CD8-positive, alpha-beta memory T cell (primary cell): ENCODE data around the gene HOXA5. TPM values are rescaled to one million over a fixed set of nuclear protein-coding genes. Genes with fewer than 3 reads are reported as not detected.
A peak's percentile ranks its signal among the peaks of the same experiment; 100 is the strongest.

Experiments
- CTCF ChIA-PET: fragments of 350-600 bp; sonication (Branson Sonifier 250); formaldehyde crosslinking; loops from one replicate; lab custom pipeline; 2021; ENCODE audit warnings: antibody characterized with exemption; lab: Charles Lee
- POLR2A ChIA-PET: fragments of 350-600 bp; sonication (Branson Sonifier 250); formaldehyde crosslinking; loops from one replicate; lab custom pipeline; 2021; ENCODE audit warnings: antibody characterized with exemption; lab: Charles Lee
- DNase-seq, 5 donors: peaks; one replicate each; pipeline versions ENCODE4 v3.0.0 to v3.0.0-alpha.2; 2020 to 2022; ENCODE audit warnings: mixed read lengths in 1 of 5
- H3K27ac ChIP-seq: one replicate; pipeline ENCODE4 v1.7.0; 2013; ENCODE audit warnings: low read depth, mild to moderate bottlenecking, low read length, moderate library complexity
- H3K27me3 ChIP-seq: 2 replicates; pipeline ENCODE4 v1.7.0; 2013; ENCODE audit warnings: low read length, mild to moderate bottlenecking; ENCODE audit not compliant: insufficient read depth, poor library complexity, severe bottlenecking
- H3K36me3 ChIP-seq: 2 replicates; pipeline ENCODE4 v1.7.0; 2013; ENCODE audit warnings: mild to moderate bottlenecking, low read length, moderate library complexity; ENCODE audit not compliant: insufficient read depth
- H3K4me1 ChIP-seq: 2 replicates; pipeline ENCODE4 v1.7.0; 2013; ENCODE audit warnings: mild to moderate bottlenecking, low read length, moderate library complexity; ENCODE audit not compliant: insufficient read depth
- H3K4me3 ChIP-seq: 2 replicates; pipeline ENCODE4 v1.7.0; 2013; ENCODE audit warnings: mild to moderate bottlenecking, low read length
- H3K9me3 ChIP-seq: 2 replicates; pipeline ENCODE4 v1.7.0; 2013; ENCODE audit warnings: mild to moderate bottlenecking, low read length
- H3K27ac Mint-ChIP-seq, 8 donors: one replicate each; pipeline ENCODE4 v1.8.0; 2020 to 2021; ENCODE audit warnings: mixed read lengths in 8 of 8, mild to moderate bottlenecking in 6 of 8, inconsistent platforms in 3 of 8, moderate library complexity in 3 of 8
- H3K27me3 Mint-ChIP-seq, 2 donors: one replicate each; pipeline ENCODE4 v1.8.0; 2020 to 2021; ENCODE audit warnings: mixed read lengths in 2 of 2, mild to moderate bottlenecking in 1 of 2, moderate library complexity in 1 of 2
- H3K36me3 Mint-ChIP-seq, 3 donors: one replicate each; pipeline ENCODE4 v1.8.0; 2020 to 2021; ENCODE audit warnings: mixed read lengths in 3 of 3, inconsistent platforms in 1 of 3, mild to moderate bottlenecking in 1 of 3
- H3K4me1 Mint-ChIP-seq, 3 donors: one replicate each; pipeline ENCODE4 v1.8.0; 2020 to 2021; ENCODE audit warnings: mixed read lengths in 3 of 3, inconsistent platforms in 1 of 3, mild to moderate bottlenecking in 1 of 3
- H3K4me3 Mint-ChIP-seq, 7 donors: one replicate each; pipeline ENCODE4 v1.8.0; 2020 to 2021; ENCODE audit warnings: mixed read lengths in 7 of 7, mild to moderate bottlenecking in 6 of 7, moderate library complexity in 4 of 7, inconsistent platforms in 2 of 7
- H3K9me3 Mint-ChIP-seq, 5 donors: one replicate each; pipeline ENCODE4 v1.8.0; 2020 to 2022; ENCODE audit warnings: mixed read lengths in 5 of 5, mild to moderate bottlenecking in 3 of 5, moderate library complexity in 2 of 5, inconsistent platforms in 1 of 5
- polyA plus RNA-seq: library from polyadenylated mRNA; unstranded; fragments of 300-500 nt; fragmentation: Illumina TruSeq; gene quantifications from one replicate; pipeline ENCODE4 v1.2.3, GENCODE V29; 2021
- total RNA-seq, 2 experiments: library from RNA; stranded (reverse); gene quantifications; one replicate each; pipeline ENCODE4 v1.2.3, GENCODE V29; 2021

HOXA5 gene
- total and polyA plus RNA-seq, 3 experiments from 2014 or later, result not detected

DNA sequence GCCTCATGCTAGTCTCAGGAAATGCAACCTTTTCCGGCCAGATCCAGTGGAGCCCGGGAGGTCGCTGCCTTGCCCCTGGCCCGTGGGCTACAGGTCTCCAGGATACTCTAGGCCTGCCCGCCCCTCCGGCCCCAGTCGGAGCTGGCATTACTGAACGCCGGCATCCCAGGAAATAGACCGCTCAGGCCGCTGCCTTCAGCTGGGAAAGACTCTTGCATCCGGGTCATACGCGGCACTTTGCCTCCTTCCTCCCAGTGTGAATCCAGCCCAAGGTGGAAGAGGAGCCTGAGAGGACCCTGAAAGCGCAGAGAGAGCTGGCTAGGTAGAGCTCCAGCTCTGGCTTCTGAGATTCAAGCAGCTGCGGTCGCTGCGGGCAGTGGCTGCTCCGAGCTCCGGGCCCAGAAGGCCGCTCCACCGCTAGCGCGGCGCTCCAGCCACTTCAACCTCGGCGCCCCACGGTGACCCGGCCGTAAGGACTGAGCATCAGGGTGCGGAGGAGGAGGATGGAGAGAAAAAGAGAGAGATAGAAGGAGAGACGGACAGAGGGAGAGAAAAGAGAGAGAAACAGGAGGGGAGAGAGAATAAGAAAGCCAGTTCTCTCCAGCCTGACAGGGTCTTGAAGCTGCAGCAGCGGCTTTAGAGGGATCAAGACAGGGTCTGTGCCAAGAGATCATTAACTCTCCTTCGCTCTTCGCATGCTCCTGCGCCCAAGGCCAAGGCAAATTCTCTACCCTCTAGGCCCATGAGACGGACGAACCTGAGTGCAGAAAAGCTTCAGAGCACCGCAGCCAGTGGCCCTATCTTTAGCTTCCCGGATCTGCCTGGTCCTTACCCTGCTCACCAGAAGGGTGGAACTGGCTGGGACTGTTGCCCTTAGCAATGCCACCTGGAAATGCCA, 32.4 kb upstream of the HOXA5 start:
- Mint-ChIP-seq H3K9me3 (peaks cover 0 to 11% (median 3%) of the 10 kb centered on the region in 5 donors), H3K27me3 (peaks cover 61 to 75% of the 10 kb centered on the region in 2 donors), H3K36me3 (no peaks in the 10 kb centered on the region), H3K27ac (no peak overlapping the region), H3K4me3 (peak overlapping the region in 1 of 7 donors; percentile 54), H3K4me1 (peaks cover 20 to 27% (median 22%) of the 10 kb centered on the region in 3 donors)
- Histone ChIP-seq H3K9me3 (no peaks in the 10 kb centered on the region), H3K27ac (no peak overlapping the region), H3K4me1 (peaks cover 29% of the 10 kb centered on the region), H3K27me3 (peaks cover 56% of the 10 kb centered on the region), H3K4me3 (no peak overlapping the region), H3K36me3 (no peaks in the 10 kb centered on the region)
- ChIA-PET CTCF (interaction anchor here (1.0 to 5.2 kb wide), 7 partner anchors 9 to 493 kb away, joined by 3 to 31 read pairs (median 4); no protein-coding TSS in a partner anchor), POLR2A (no interaction called here)
- DNase-seq, result peak in 1 of 5 donors; percentile 24

DNA sequence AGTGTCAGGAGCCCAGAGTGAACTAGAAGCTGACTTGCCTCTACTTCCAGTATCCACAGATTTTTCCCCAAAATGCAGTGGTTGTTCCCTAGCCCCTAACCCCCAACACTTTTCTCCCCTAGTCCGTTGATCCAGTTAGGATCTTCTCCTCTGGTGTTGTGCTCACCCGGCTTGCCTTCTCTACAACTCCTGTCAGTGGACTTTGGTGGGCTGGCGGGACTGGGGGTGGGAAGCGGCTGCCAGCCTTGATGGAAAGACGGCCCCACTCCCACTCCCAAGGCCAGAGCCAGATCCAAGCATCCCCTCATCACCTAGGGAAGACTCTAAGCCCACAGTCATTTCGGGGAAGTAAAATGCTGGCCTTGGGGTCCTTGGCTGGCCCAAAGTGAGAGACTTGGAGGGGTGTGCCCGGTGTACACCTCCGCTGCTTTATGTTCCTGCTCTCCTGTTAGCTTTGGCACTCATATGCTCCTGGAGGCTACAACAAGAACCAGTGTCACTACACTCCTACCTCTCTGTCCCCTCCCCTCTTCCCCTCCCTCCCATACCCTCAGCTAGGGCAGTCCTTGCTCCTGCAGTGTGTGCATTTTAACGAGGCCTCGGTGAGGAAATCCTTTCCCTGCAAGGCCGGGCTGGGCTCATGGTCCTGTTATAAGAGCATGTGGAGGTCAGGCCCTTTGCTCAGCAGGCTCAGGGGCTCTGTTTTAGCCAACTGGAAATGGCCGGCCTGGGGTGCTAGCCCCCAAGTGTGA, 31.6 kb upstream of the HOXA5 start:
- ChIA-PET CTCF (interaction anchor here (0.8 to 5.2 kb wide), 6 partner anchors 9 to 24 kb away, joined by 3 to 31 read pairs (median 5); no protein-coding TSS in a partner anchor), POLR2A (no interaction called here)
- Histone ChIP-seq H3K27ac (no peak overlapping the region), H3K27me3 (peaks cover 64% of the 10 kb centered on the region), H3K4me1 (peaks cover 32% of the 10 kb centered on the region), H3K36me3 (no peaks in the 10 kb centered on the region), H3K4me3 (no peak overlapping the region), H3K9me3 (no peaks in the 10 kb centered on the region)
- Mint-ChIP-seq H3K9me3 (peaks cover 0 to 11% (median 3%) of the 10 kb centered on the region in 5 donors), H3K27ac (peak overlapping the region in 2 of 8 donors; percentile 33 to 65), H3K4me3 (peak overlapping the region; percentile 2 to 83 (median 54)), H3K27me3 (peaks cover 65 to 78% of the 10 kb centered on the region in 2 donors), H3K36me3 (no peaks in the 10 kb centered on the region), H3K4me1 (peaks cover 20 to 28% (median 22%) of the 10 kb centered on the region in 3 donors)
- peak in 1 of 5 donors; percentile 27 for DNase-seq

DNA sequence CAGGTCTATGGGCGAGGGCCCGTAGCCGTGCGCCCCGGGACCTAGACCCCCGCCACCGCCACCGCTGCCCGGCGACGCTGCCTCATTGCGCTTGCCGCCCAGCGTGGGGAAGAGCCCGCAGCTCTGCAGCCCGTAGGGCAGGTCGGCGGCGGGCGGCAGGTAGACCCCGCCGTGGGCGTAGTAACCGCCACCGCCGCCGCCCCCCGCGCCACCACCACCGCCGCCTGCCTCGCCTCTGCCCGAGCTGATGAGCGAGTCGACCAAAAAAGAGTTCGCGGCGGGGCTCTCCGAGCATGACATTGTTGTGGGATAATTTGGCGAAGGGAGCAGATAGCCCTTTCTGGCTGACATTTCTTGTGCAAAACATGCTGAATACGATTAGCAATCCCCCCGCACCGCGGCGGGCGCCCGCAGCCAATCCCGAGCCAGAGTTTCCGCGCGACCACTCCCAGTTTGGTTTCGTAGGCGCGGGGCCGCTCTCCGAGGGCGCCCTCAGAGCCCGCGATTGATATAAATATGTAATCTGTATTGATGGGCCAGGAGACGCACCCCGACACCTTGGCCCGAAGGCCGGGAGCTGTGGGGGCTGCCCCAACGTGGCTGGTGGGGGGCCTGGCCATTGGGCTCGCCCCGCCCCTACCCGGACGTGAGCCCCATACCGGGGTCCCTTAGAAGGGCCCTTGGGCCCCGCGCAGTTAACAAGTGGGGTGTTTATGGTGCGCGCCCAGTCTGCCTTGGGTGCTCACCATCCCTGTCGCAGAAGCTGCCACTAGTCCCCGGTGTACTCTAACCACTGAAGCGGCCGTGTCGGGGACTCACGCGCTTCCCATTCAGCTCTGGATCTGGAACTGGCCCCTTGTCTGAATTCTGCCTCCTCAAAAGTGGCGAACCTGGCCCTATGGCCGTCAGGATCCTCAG, 30.7 kb upstream of the HOXA5 start, which contains the start of gene HOXA10:
HOXA10 (minus strand) TSS at position 365 of the 918 bp plus-strand sequence; CDS start at position 351, 14 bp downstream.
- peak within 1 kb of the TSS; percentile 53 to 83 (median 62) for H3K4me3 Mint-ChIP-seq
- Histone ChIP-seq H3K4me3 (peak within 1 kb of the TSS; percentile 22), H3K4me1 (peaks cover 31% of the 10 kb centered on the region), H3K9me3 (no peaks in the 10 kb centered on the region), H3K27me3 (peaks cover 65% of the 10 kb centered on the region), H3K27ac (no peak within 1 kb of the TSS), H3K36me3 (no peaks in the 10 kb centered on the region)
- no peaks in the 10 kb centered on the region for H3K36me3 Mint-ChIP-seq
- H3K4me1 Mint-ChIP-seq, result peaks cover 14 to 28% (median 16%) of the 10 kb centered on the region in 3 donors
- POLR2A ChIA-PET, result no interaction called here
- H3K9me3 Mint-ChIP-seq, result peaks cover 0 to 13% (median 3%) of the 10 kb centered on the region in 5 donors
- H3K27me3 Mint-ChIP-seq, result peaks cover 60 to 75% of the 10 kb centered on the region in 2 donors
- DNase-seq, result peak in 1 of 5 donors; percentile 38
- peak within 1 kb of the TSS in 3 of 8 donors; percentile 24 to 65 (median 33) for H3K27ac Mint-ChIP-seq
- CTCF ChIA-PET, result interaction anchor here (0.8 to 2.1 kb wide), 3 partner anchors 12 to 24 kb away, joined by 3 to 6 read pairs (median 4); no protein-coding TSS in a partner anchor

GRCh38 chr7:27173511-27173955, 30.1 kb upstream of the HOXA5 start:
- ChIA-PET CTCF (interaction anchor here (1.1 to 4.0 kb wide), 6 partner anchors 9 to 486 kb away, joined by 3 to 26 read pairs (median 4); partner anchors contain the start of gene HOXA11), POLR2A (no interaction called here)
- peak in 1 of 5 donors; percentile 54 for DNase-seq
- no peaks in the 10 kb centered on the region for H3K9me3 ChIP-seq
- H3K27me3 ChIP-seq, result peaks cover 65% of the 10 kb centered on the region
- H3K4me1 ChIP-seq, result peaks cover 31% of the 10 kb centered on the region
- H3K9me3 Mint-ChIP-seq, result peaks cover 0 to 15% (median 5%) of the 10 kb centered on the region in 5 donors
- peak overlapping the region in 1 of 7 donors; percentile 22 for H3K4me3 Mint-ChIP-seq
- H3K27ac Mint-ChIP-seq, result no peak overlapping the region
- H3K27ac ChIP-seq, result no peak overlapping the region
- H3K4me1 Mint-ChIP-seq, result peaks cover 18 to 32% (median 19%) of the 10 kb centered on the region in 3 donors
- H3K36me3 Mint-ChIP-seq, result no peaks in the 10 kb centered on the region
- H3K4me3 ChIP-seq, result no peak overlapping the region
- H3K36me3 ChIP-seq, result no peaks in the 10 kb centered on the region
- peaks cover 61 to 74% of the 10 kb centered on the region in 2 donors for H3K27me3 Mint-ChIP-seq

- Histone ChIP-seq H3K27me3 (peaks cover 67% of the 10 kb centered on the region), H3K9me3 (no peaks in the 10 kb centered on the region), H3K36me3 (no peaks in the 10 kb centered on the region), H3K4me3 (peak overlapping the region; percentile 22), H3K27ac (no peak overlapping the region), H3K4me1 (peaks cover 31% of the 10 kb centered on the region)
- peaks cover 0 to 16% (median 5%) of the 10 kb centered on the region in 5 donors for H3K9me3 Mint-ChIP-seq
- peak in 1 of 5 donors; percentile 46 for DNase-seq
- peaks cover 63 to 74% of the 10 kb centered on the region in 2 donors for H3K27me3 Mint-ChIP-seq
- H3K36me3 Mint-ChIP-seq, result no peaks in the 10 kb centered on the region
- peaks cover 19 to 33% (median 22%) of the 10 kb centered on the region in 3 donors for H3K4me1 Mint-ChIP-seq
- ChIA-PET CTCF (interaction anchor here (0.7 to 4.0 kb wide), 7 partner anchors 10 to 486 kb away, joined by 3 to 26 read pairs (median 4); partner anchors contain the start of genes HOXA11 and HOXA6), POLR2A (interaction anchor here (0.8 kb wide), 1 partner anchor 13 kb away, joined by 3 read pairs; no protein-coding TSS in a partner anchor)
- peak overlapping the region in 2 of 8 donors; percentile 60 to 82 for H3K27ac Mint-ChIP-seq
- peak overlapping the region in 6 of 7 donors; percentile 56 to 86 (median 74) for H3K4me3 Mint-ChIP-seq
Measured at GRCh38 chr7:27172823-27173510, 29.5 kb upstream of the HOXA5 start.

GRCh38 chr7:27172315-27172774, 28.9 kb upstream of the HOXA5 start:
- Mint-ChIP-seq H3K36me3 (no peaks in the 10 kb centered on the region), H3K27me3 (peaks cover 70 to 74% of the 10 kb centered on the region in 2 donors), H3K4me3 (peak overlapping the region; percentile 56 to 87 (median 81)), H3K4me1 (peaks cover 19 to 33% (median 22%) of the 10 kb centered on the region in 3 donors), H3K27ac (peak overlapping the region in 3 of 8 donors; percentile 25 to 82 (median 60)), H3K9me3 (peaks cover 0 to 16% (median 5%) of the 10 kb centered on the region in 5 donors)
- Histone ChIP-seq H3K27ac (no peak overlapping the region), H3K36me3 (no peaks in the 10 kb centered on the region), H3K27me3 (peaks cover 74% of the 10 kb centered on the region), H3K4me3 (no peak overlapping the region), H3K4me1 (peaks cover 31% of the 10 kb centered on the region), H3K9me3 (no peaks in the 10 kb centered on the region)
- POLR2A ChIA-PET, result interaction anchor here (0.8 kb wide), 1 partner anchor 14 kb away, joined by 3 read pairs; no protein-coding TSS in a partner anchor
- peak in 1 of 5 donors; percentile 35 for DNase-seq
- CTCF ChIA-PET, result interaction anchor here (0.7 to 4.0 kb wide), 7 partner anchors 10 to 485 kb away, joined by 3 to 26 read pairs (median 4); partner anchors contain the start of genes HOXA11 and HOXA6
